GM12875 (cell line): ENCODE results near the gene IFNGR1.

ENCODE experiments used
- H3K4me3 ChIP-seq: one replicate; pipeline ENCODE4 v1.5.1; 2011; ENCODE audit warnings: low read depth, low read length, control low read depth
- TF ChIP-seq, protein P1 (sequence below): IDR thresholded peaks from 2 replicates; pipeline ENCODE4 v1.5.1; 2011; ENCODE audit warnings: low read depth, mild to moderate bottlenecking, control low read depth, inconsistent platforms, low read length, moderate library complexity, borderline replicate concordance; ENCODE audit not compliant: insufficient read depth

Gene IFNGR1

DNA sequence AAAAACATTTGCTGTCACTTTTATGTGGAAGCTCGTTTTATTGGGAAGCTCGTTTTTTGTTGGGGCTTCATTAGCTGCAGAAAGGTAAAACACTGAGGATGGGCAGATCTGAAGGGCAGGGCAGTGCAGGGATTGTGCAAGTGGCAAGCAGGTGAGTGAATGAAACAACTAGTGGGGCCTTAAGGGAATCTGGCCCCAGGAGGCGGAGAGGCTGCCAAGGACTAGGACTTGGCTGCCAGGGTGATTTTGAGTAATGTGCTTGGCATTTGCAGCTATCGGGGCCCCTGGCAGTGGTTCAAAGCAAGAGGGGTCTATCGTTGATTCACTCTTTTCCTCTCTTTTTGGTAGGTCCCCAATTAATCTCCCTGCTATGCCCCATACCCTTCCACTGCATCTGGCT is 57.2 kb downstream of the IFNGR1 start:
- TF ChIP-seq, protein P1, sequence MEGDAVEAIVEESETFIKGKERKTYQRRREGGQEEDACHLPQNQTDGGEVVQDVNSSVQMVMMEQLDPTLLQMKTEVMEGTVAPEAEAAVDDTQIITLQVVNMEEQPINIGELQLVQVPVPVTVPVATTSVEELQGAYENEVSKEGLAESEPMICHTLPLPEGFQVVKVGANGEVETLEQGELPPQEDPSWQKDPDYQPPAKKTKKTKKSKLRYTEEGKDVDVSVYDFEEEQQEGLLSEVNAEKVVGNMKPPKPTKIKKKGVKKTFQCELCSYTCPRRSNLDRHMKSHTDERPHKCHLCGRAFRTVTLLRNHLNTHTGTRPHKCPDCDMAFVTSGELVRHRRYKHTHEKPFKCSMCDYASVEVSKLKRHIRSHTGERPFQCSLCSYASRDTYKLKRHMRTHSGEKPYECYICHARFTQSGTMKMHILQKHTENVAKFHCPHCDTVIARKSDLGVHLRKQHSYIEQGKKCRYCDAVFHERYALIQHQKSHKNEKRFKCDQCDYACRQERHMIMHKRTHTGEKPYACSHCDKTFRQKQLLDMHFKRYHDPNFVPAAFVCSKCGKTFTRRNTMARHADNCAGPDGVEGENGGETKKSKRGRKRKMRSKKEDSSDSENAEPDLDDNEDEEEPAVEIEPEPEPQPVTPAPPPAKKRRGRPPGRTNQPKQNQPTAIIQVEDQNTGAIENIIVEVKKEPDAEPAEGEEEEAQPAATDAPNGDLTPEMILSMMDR: no peak
- no peak overlapping the region for H3K4me3 ChIP-seq

DNA sequence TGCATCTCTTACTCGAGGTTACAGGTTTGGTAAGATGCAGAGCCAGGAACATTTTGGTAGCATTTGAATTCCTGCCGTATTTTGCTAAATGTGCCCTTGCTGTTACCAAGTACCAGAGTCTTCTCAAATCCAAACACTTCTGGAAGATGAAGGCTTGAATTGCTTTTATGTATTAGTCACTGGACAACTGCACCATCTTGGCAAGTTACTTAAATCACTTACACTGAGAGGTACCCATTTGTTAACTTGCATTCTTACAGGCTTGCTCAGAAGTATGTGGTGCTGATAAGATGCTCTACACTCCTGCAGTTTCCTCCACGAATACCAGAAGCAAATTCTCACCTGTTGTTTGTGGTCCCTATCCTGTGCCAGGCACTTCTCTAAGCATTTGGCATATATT is 58.4 kb downstream of the IFNGR1 start:
- H3K4me3 ChIP-seq: no peak overlapping the region
- TF ChIP-seq, protein P1: no peak

DNA sequence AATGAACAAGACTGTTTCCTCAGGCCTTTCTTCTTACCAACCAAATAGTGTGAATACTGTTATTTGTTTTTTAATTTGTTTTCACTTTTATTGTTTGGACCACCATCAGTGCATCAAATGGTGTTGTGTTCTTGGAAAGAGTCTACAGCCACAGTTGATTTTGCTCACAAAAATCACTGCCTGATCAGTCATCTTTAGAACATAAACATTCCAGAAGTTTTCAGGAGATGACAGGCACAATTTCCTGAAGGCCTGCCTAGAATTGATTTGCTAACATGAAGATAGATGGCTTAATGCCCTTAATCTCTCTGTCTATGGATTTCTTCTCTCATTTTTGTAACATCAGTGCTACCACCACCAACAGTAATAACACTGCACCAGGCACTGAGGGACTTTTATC is 59.3 kb downstream of the IFNGR1 start:
- H3K4me3 ChIP-seq: no peak overlapping the region
- TF ChIP-seq, protein P1: no peak

DNA sequence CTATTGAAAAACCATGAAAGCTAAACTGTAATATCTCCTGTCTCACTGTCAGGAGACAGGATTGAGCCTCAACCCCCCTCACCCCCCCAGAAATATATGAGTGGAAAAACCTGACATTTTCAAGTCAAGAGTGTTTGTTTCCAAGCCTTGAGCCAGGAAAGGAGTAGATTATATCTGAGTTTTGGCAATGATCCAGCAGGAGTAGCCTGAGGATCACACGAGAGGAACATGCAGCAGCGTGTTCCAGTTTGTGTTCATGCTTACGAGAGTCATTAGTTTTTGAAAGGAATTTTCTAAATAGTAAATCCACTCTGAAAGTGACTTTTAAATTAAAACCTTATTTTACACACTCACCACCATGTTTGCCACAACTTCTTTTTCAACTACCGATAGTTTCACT is 61.6 kb downstream of the IFNGR1 start:
- H3K4me3 ChIP-seq: no peak overlapping the region
- TF ChIP-seq, protein P1: no peak

DNA sequence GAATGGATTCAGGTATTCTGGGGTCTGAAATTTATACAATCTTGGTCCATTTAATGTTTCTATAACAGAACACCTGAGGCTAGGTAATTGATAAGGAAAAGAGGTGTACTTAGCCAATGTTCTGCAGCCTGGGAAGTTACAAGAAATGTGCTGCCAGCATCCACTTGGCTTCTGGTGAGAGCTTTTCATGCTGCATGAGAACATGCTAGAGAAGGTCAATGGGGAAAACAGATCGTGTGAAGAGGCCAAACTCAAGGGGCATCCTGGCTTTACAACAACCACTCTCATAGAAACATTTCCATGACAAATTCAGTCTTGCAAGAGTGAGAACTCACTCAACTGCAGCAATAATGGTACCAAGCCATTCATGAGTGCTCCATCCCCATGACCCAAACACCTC is 62.5 kb downstream of the IFNGR1 start:
- no peak overlapping the region for H3K4me3 ChIP-seq

DNA sequence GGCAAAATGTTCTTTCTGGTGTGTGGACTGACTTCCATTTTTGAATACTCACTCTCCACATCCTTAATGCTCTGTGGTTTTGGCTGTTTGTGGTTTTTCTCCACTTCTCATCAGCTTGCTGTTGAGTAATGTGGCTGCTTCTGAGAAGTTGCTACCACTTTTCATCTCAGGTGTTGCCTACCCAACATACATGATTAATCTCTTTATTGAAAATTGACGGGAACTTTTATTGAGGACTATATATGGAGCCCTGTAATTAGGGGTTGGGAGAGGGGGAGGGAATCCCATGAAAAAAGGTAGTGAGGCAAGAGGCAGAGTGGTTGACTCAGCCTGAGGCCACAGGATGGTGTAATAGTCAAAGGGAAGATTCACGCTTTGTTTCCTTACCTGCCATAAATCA is 63.4 kb downstream of the IFNGR1 start:
- TF ChIP-seq, protein P1: no peak
- H3K4me3 ChIP-seq: no peak overlapping the region

More for the DNA sequence above, 62.5 kb downstream of the IFNGR1 start:
- TF ChIP-seq, protein P1: no peak

DNA sequence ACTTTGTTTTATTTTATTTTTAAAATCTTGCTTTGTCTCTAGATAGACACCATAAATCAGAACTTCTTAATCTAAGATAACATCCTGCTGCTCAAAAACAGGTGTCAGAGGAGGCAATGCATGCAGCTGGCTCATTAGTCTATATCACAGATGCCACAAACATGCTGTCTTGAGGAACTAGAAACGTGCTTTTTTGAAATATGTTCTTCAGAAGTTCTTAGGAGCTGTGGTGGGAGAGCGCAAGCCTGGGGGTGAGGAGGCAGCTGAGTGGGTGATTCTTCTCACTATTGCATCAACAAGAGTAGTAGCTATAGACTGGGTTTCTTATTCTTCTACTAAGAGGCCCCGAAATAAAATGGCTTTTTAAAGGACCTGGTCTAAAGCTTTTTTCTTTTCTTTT is 69.1 kb downstream of the IFNGR1 start:
- TF ChIP-seq, protein P1: no peak
- no peak overlapping the region for H3K4me3 ChIP-seq
